ENCODE data around the gene DYNLRB1. TPM values are rescaled to one million over a fixed set of nuclear protein-coding genes. Genes with fewer than 3 reads are reported as not detected.

Gene DYNLRB1
- polyA plus RNA-seq, 3 donors = 178 to 205 (median 203) TPM

GRCh38 chr20:34566978-34567891 is 51.0 kb downstream of the DYNLRB1 start:
- no peak for DNase-seq (ENCODE audit: extremely low read depth in 1 of 11, low read depth in 9 of 11, low spot score in 4 of 11)

- DNase-seq (ENCODE audit: extremely low read depth in 1 of 11, low read depth in 9 of 11, low spot score in 4 of 11) = no peak
Observed at GRCh38 chr20:34567892-34568865, 52.0 kb downstream of the DYNLRB1 start.

GRCh38 chr20:34569598-34569997 is 53.4 kb downstream of the DYNLRB1 start:
- DNase-seq (ENCODE audit: extremely low read depth in 1 of 11, low read depth in 9 of 11, low spot score in 4 of 11) = no peak

GRCh38 chr20:34570859-34571306 is 54.7 kb downstream of the DYNLRB1 start:
- DNase-seq (ENCODE audit: extremely low read depth in 1 of 11, low read depth in 9 of 11, low spot score in 4 of 11) = no peak

- no peak for DNase-seq (ENCODE audit: extremely low read depth in 1 of 11, low read depth in 9 of 11, low spot score in 4 of 11)
Observed at GRCh38 chr20:34571753-34572152, 55.5 kb downstream of the DYNLRB1 start.

GRCh38 chr20:34573541-34574300 is 57.5 kb downstream of the DYNLRB1 start:
- no peak for DNase-seq (ENCODE audit: extremely low read depth in 1 of 11, low read depth in 9 of 11, low spot score in 4 of 11)

GRCh38 chr20:34574426-34574825 is 58.2 kb downstream of the DYNLRB1 start:
- no peak for DNase-seq (ENCODE audit: extremely low read depth in 1 of 11, low read depth in 9 of 11, low spot score in 4 of 11)

- no peak for DNase-seq (ENCODE audit: extremely low read depth in 1 of 11, low read depth in 9 of 11, low spot score in 4 of 11)
Observed at GRCh38 chr20:34574861-34575260, 58.6 kb downstream of the DYNLRB1 start.

GRCh38 chr20:34575271-34575670 is 59.0 kb downstream of the DYNLRB1 start:
- no peak for DNase-seq (ENCODE audit: extremely low read depth in 1 of 11, low read depth in 9 of 11, low spot score in 4 of 11)

GRCh38 chr20:34575756-34576155 is 59.5 kb downstream of the DYNLRB1 start:
- no peak for DNase-seq (ENCODE audit: extremely low read depth in 1 of 11, low read depth in 9 of 11, low spot score in 4 of 11)

GRCh38 chr20:34577061-34577460 is 60.8 kb downstream of the DYNLRB1 start:
- no peak for DNase-seq (ENCODE audit: extremely low read depth in 1 of 11, low read depth in 9 of 11, low spot score in 4 of 11)

- DNase-seq (ENCODE audit: extremely low read depth in 1 of 11, low read depth in 9 of 11, low spot score in 4 of 11) = no peak
Observed at GRCh38 chr20:34578025-34578424, 61.8 kb downstream of the DYNLRB1 start.

GRCh38 chr20:34578521-34578920 is 62.3 kb downstream of the DYNLRB1 start:
- no peak for DNase-seq (ENCODE audit: extremely low read depth in 1 of 11, low read depth in 9 of 11, low spot score in 4 of 11)

GRCh38 chr20:34579191-34579978 is 63.2 kb downstream of the DYNLRB1 start:
- peak in 2 of 11 donors; percentile 36 to 43 for DNase-seq (ENCODE audit: extremely low read depth in 1 of 11, low read depth in 9 of 11, low spot score in 4 of 11)

GRCh38 chr20:34579979-34580940 is 64.0 kb downstream of the DYNLRB1 start:
- DNase-seq (ENCODE audit: extremely low read depth in 1 of 11, low read depth in 9 of 11, low spot score in 4 of 11) = no peak

GRCh38 chr20:34581341-34582184 is 65.3 kb downstream of the DYNLRB1 start:
- no peak for DNase-seq (ENCODE audit: extremely low read depth in 1 of 11, low read depth in 9 of 11, low spot score in 4 of 11)
